GM19043 (cell line): ENCODE data around the gene USP19.

Source experiments
- ATAC-seq: cut with Tn5 transposase; IDR thresholded peaks from one replicate; pipeline ENCODE4 v1.9.1; 2021; ENCODE audit warnings: low read depth; ENCODE audit not compliant: unreplicated experiment

USP19 gene

DNA sequence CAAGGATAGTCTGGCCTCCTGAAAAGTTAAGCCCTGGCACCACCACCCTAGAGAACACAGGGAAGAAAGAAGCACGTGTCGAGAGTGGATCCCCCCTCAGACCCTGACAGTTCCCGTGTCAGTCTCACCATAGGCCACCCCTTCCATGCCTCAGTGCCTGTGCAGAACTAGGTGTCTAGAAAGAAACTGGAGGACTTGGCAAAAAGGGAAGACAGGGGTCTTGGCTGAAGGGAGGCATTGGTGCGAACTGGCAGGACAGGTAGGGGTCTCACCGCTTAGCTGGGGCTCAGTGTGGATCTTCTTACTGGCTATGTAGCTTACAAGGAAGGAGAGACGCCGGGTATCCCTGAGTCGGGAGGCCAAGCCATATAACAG, 16.6 kb downstream of the USP19 start:
- ATAC-seq, result no peak

DNA sequence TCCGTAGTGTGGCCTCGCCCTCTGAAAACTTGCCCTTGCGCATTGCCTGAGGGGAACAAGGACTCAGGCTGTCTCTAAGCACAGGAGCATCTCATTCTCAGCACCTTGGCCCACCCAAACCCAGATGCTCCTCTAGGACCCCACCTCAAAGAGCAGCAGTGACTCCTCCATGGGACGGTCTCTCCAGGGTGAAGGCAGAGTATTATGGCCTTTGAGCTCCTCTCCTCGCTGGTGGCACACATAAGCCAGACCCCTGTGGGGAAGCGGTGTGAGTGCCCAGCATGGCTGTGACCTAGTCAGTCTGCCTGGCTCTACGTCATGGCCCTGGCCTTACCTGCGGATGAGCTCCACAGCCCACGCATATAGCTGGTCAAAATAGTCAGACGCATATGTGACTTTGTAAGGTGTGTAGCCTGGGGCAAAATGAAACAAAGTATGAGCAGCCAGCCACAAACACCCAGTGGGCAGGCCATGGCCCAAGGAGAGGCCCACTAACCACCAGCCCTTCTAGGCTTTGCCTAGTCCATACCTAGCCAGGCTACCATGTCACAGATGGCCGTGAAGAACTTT, 20.5 kb downstream of the USP19 start:
- ATAC-seq, result no peak

DNA sequence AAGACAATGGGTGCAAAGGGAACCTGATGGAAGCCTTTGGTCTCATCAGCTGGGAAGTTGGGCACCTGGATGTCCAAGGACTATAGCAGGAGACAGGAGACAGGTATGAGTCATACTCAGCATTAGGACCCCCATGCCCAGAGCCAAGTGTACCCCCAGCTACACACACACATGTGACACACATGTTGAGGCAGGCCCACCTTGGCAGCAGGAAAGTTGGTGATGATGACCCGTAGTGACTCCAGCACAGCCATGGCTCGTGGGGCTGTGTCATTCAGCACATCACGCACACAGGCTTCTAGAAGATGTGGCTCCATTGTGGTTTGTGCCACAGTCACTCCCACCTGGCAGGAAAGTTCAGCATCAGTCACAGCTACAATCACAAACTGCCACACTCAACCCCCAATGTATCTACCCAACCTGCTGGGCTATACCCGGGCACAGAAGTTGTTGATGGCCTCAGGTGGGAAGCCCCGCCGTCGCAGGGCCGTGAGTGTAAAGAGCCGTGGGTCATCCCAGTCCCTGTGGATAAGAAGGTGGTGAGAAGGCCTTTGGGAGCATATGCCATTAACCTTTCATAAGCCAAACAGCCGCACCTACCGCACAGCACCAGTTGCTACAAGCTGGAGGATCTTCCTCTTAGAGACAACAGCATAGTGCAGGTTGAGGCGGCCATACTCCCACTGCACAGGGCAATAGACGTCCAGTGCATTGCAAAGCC, 21.6 kb downstream of the USP19 start:
- no peak for ATAC-seq

DNA sequence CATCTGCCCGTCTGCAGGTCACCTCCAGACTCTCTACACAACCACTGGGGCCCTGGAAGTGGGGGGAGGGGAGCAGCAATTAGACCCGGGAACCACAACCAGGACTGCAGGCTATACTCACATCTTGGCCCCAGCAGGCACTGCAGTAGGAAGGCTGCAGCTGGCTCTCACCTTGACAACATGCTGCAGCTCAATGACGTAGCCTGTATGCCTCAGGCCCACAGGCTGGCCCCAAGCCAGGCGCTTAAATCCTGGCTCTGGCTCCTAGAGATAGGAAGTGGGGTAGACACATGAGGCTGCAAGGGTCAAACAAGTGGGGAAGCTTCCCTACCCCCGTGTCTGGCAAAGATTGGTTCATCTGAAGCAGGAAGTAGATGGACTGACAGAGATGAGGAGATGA, 22.2 kb downstream of the USP19 start:
- ATAC-seq, result no peak

DNA sequence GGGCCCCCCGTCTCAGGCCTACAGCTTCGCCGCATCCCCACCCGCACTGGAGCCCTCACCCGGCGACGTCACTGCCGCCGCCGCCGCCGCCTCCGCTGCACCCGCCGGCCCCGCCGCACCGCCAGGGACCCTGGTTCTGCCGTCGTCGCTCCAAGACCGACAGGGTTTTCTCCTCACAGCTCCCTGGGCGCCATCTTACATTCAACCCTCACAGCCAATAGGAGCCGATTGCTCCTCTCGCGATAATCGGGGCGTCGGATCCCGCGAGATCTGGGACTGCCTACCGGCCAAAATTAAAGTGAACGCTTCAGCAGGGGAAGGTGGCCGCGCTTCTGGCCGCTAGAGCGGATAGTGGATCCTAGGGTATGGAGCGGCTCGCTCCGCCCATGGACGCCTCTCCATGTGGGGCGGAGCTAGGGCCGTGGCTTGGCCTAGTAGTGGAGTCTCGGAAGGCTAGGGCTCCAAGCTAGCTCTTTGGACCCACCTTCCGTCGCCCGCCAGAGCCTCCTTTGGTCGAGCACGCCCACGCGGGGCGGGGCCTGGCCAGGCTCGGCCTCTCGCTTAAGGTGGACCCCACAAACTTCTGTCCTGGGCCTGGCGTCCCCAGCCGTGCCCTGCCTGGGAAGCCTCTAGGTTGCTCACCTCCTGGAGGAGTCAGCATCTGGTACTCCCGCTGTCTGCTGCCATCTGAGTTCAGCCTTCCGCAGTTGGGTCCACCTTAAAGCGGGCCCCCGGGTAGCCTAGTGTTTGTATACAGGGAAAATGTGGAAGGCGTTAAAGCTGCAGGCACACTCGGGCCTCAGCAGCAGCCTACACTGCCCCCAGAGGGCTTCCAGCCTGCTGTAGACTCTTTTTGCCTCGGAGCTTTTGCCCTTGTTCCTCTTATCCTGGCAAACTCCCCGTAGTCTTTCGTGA, 26.5 kb downstream of the USP19 start, which contains the start of gene QRICH1:
Gene QRICH1 (minus strand): TSS at position 219 of the 915 bp plus-strand sequence. CDS start 17,054 bp downstream, outside the sequence.
- peak; percentile 65 for ATAC-seq

DNA sequence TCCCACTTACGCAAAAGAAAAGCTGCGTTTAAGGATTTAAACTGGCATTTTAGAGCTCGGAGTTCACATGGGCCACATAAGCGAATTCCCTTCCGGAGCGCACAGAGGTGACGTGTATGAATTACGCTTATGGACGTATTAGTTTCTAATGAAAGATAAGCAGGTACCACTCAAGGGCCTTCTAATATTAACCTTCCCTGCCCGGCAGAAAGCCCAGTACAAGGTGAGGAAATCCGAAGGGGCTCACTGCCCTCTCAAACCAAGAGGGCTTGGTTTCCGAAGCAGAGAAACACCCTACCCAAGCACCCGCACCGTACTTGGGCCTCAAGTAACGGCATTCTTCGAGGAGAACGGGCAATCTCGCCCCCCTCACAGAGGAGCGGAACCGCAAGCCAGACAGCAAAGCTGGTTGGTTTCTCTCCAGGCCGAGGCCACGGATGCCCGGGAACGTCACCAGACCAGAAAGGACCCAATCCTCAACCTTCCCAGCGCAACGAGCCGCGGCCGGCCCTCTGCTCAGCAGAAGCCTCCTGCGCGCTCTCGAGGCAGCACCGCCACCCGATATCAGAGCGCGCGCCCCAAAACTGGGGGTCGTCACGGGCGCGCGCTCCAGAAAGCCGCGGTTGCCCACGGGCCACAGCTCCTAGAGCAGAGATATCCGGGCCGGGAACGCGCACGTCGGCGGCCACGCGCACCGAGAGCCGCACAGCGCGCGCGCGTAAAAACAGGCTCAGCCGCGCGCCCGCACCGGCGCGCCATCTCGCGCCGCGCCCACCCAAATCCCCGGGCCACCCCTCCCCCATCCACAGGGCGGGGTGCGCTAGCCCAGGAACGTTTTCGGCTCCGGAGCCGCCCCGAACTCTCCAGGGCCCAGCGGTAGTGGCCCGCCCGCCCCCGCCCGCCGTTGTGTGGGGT, 27.4 kb downstream of the USP19 start:
- ATAC-seq, result peak; percentile 36

DNA sequence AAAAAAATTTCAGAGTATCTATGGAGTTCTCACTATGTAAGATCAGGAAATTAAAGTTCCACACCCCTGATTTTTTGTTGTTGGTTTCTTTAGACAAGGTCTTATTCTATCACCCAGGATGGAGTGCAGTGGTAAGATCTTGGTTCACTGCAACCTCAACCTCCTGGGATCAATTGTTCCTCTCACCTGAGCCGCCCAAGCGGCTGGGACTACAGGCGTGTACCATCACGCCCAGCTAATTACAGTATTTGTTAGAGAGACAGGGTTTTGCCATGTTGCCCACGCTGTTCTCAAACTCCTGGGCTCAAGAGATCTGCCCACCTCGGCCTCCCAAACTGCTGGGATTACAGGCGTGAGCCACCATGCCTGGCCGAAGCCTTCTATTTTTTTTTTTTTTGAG, 39.2 kb downstream of the USP19 start:
- no peak for ATAC-seq

DNA sequence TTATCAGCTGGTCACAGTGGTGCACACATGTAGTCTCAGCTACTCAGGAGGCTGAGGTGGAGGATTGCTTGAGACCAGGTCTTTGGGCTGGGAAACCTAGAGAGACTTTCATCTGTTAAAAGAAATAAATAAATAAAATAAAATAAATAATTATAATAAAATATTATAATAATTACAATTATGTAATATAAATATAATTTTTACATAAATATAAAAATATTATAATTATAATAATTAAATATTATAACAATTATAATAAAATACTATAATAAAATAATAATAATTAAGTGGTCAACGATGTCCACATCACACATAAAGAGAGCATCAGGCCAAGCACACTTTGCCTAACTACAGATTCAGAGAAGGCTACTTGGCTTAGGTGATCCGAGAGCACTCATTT, 41.4 kb downstream of the USP19 start:
- ATAC-seq, result no peak

DNA sequence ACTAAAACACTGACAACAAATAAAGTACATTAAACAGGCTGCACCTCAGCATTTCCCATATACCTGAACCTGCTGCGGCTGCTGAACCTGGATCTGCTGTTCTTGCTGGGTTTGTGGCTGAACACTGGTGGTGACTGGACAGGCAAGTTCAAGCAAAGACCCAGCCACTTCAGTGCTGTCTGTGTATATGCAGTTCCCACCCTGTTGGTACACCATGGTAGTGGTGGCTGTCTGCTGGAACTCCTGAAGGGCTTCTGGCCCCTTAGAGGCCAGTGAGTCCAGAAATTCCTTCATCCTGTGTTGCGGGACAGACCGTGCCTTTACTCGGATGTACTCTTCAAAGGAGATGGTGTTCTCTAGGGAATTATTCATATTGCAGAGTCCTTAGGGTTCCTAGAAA, 44.0 kb downstream of the USP19 start:
- ATAC-seq, result no peak

DNA sequence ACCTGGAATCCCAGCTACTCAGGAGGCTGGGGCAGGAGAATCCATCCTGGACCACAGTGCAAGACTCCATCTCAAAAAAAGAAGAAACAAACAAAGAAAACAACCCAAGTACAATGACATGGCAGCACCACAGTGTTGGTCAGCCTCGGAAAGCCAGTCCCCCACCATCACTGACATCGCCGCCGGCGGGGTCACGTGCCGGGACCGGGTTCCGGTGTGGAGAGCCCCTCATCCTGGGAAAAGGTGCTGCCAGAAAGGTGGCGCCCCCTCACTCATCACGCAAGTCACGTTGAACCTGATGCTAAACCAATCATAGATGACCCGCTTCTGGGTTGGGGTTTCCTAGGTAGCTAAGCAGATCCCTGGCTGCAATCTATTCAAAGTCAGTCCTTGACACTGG, 44.5 kb downstream of the USP19 start:
- no peak for ATAC-seq
